Activated naive CD8-positive, alpha-beta T cell treated with anti-CD3 and anti-CD28 coated beads, Interleukin-2, amount 50 U/mL, for 24 hours (primary cell): ENCODE measurements around the gene SNX6.
A peak's percentile ranks its signal among the peaks of the same experiment; 100 is the strongest.
"Not testable (repeated sequence)": the region's sequence is repeated elsewhere in the genome, so short reads cannot be mapped to it uniquely, and the experiment has no call there.

Source experiments
- ATAC-seq: fragments of 150-1000 bp; cut with Tn5 transposase; one replicate; pipeline ENCODE4 v1.10.0; 2021
- DNase-seq: peaks from one replicate; pipeline ENCODE4 v3.0.0; 2021
- H3K27ac Mint-ChIP-seq: one replicate; pipeline ENCODE4 v1.8.0; 2021; ENCODE audit warnings: mild to moderate bottlenecking, mixed read lengths
- H3K27me3 Mint-ChIP-seq: one replicate; pipeline ENCODE4 v1.8.0; 2021; ENCODE audit warnings: mixed read lengths
- H3K36me3 Mint-ChIP-seq: one replicate; pipeline ENCODE4 v1.8.0; 2021; ENCODE audit warnings: low read depth, mixed read lengths
- H3K4me1 Mint-ChIP-seq: one replicate; pipeline ENCODE4 v1.8.0; 2021; ENCODE audit warnings: mixed read lengths
- H3K4me3 Mint-ChIP-seq: one replicate; pipeline ENCODE4 v1.8.0; 2021; ENCODE audit warnings: mild to moderate bottlenecking, moderate library complexity, mixed read lengths
- H3K9me3 Mint-ChIP-seq: one replicate; pipeline ENCODE4 v1.8.0; 2021; ENCODE audit warnings: mixed read lengths

The SNX6 gene

DNA sequence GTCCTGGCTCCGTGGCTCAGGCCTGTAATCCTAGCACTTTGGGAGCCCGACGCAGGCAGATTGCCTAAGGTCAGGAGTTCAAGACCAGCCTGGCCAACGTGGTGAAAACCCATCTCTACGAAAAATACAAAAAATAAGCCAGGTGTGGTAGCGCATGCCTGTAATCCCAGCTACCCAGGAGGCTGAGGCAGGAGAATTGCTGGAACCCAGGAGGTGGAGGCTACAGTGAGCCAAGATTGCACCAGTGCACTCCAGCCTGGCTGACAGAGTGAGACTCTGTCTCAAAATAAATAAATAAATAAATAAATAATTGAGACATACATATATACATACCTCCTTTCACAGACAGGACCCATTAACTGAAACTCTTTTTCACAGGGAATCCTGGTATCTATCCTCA, 91.9 kb downstream of the SNX6 start:
- ATAC-seq, H3K36me3 Mint-ChIP-seq, DNase-seq, H3K9me3 Mint-ChIP-seq, H3K27me3 Mint-ChIP-seq: not testable (repeated sequence)
- Mint-ChIP-seq H3K4me1 (peaks cover 43% of the 10 kb centered on the region), H3K4me3 (peak overlapping the region; percentile 98), H3K27ac (peak overlapping the region; percentile 96)

GRCh38 chr14:34537677-34538009, 92.3 kb downstream of the SNX6 start:
- peaks cover 43% of the 10 kb centered on the region for H3K4me1 Mint-ChIP-seq
- DNase-seq (no peak), ATAC-seq (no peak)
- peaks cover 10% of the 10 kb centered on the region for H3K36me3 Mint-ChIP-seq
- H3K9me3 Mint-ChIP-seq, result no peaks in the 10 kb centered on the region
- peak overlapping the region; percentile 6 for H3K4me3 Mint-ChIP-seq
- no peak overlapping the region for H3K27ac Mint-ChIP-seq
- H3K27me3 Mint-ChIP-seq, result no peaks in the 10 kb centered on the region

DNA sequence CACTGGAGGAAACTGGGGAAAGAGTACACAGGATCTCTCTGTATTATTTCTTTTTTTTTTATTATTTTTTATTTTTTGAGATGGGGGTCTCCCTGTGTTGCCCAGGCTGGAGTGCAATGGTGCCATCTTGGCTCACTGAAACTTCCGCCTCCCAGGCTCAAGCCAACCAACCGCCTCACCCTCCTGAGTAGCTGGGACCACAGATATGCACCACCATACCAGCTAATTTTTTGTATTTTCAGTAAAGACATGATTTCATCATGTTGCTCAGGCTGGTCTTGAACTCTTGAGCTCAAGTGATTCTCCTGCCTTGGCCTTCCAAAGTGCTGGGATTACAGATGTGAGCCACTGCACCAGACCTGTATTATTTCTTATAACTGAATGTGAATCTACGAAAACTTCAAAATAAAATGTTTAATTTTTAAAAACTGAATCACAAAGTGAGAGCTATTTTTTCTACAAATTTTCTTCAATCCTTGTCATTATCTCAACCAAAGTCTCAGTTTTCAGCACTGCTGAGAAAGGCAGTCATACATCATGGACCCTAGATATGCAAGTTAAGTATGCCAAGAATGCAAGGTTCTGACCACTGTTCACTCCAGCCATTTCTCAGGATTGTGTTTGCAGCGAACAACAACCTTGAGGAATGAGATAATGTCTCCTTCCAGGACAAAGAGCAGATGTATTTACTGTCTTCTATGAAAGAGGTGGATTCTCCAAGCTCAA, 92.8 kb downstream of the SNX6 start:
- Mint-ChIP-seq H3K9me3 (no peaks in the 10 kb centered on the region), H3K4me1 (peaks cover 43% of the 10 kb centered on the region), H3K36me3 (peaks cover 10% of the 10 kb centered on the region), H3K4me3 (peak overlapping the region; percentile 6), H3K27me3 (no peaks in the 10 kb centered on the region), H3K27ac (no peak overlapping the region)
- ATAC-seq (no peak), DNase-seq (no peak)

DNA sequence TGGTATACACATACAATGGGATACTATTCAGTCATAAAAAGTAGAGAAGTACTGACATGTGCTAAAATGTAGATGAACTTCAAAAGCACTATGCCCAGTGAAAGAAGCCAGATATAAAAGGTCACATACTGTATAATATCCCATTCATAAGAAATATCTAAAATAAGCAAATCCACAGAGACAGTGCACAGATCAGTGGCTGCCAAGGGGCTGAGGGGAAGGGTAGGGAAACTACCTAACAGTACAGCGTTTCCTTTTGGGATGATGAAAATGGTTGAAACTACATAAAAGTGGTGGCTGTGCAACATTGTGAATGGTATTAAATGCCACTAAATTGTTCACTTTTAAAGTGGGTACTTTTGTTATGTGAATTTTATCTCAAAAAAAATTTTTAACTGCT, 102.4 kb downstream of the SNX6 start:
- H3K36me3 Mint-ChIP-seq, result peaks cover 22% of the 10 kb centered on the region
- no peak for ATAC-seq
- H3K27ac Mint-ChIP-seq, result peak overlapping the region; percentile 27
- H3K4me1 Mint-ChIP-seq, result no peaks in the 10 kb centered on the region
- no peak overlapping the region for H3K4me3 Mint-ChIP-seq
- no peaks in the 10 kb centered on the region for H3K27me3 Mint-ChIP-seq
- no peaks in the 10 kb centered on the region for H3K9me3 Mint-ChIP-seq
- DNase-seq, result no peak

- not testable (repeated sequence) for H3K27ac Mint-ChIP-seq, ATAC-seq
- peaks cover 33% of the 10 kb centered on the region for H3K36me3 Mint-ChIP-seq
These were observed 105.7 kb downstream of the SNX6 start for GRCh38 chr14:34524216-34524615.

DNA sequence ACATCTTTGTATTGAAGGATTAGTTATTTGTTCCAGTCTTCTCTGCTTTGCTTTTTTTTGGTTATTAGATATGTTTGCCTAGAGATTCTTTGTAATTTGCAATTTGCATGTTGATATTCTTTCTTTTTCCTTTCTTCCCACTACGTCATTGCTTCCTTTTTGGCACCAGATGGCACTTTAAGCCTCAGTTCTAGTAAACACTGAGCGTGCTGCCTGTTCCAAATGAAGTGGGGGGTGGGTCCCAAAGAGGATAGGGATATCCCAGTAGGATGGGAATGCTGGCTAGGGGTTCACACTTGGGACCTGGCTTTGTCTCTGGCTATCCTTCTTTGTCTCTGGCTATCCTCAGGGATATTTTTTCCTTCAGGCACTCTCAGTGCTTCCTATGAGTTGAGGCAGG, 107.5 kb downstream of the SNX6 start:
- peaks cover 41% of the 10 kb centered on the region for H3K36me3 Mint-ChIP-seq
- ATAC-seq (no peak), DNase-seq (no peak)
- H3K27me3 Mint-ChIP-seq, result no peaks in the 10 kb centered on the region
- H3K4me1 Mint-ChIP-seq, result no peaks in the 10 kb centered on the region
- no peaks in the 10 kb centered on the region for H3K9me3 Mint-ChIP-seq
- no peak overlapping the region for H3K27ac Mint-ChIP-seq
- H3K4me3 Mint-ChIP-seq, result no peak overlapping the region

More at GRCh38 chr14:34524216-34524615, 105.7 kb downstream of the SNX6 start:
- not testable (repeated sequence) for H3K4me3 Mint-ChIP-seq, H3K27me3 Mint-ChIP-seq, DNase-seq, H3K9me3 Mint-ChIP-seq, H3K4me1 Mint-ChIP-seq

DNA sequence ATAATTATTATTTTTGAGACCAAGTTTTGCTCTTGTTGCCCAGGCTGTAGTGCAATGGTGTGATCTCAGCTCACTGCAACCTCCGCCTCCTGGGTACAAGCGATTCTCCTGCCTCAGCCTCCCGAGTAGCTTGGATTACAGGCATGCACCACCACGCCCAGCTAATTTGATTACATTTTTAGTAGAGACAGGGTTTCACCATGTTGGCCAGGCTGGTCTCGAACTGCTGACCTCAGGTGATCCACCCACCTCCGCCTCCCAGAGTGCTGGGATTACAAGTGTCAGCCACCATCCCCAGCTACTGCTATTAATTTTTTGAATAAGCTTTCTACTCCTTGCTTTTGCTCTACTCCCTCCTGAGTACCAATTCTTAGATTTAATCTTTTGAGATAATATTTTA, 108.9 kb downstream of the SNX6 start:
- not testable (repeated sequence) for ATAC-seq, H3K4me3 Mint-ChIP-seq, H3K9me3 Mint-ChIP-seq, H3K27ac Mint-ChIP-seq, H3K27me3 Mint-ChIP-seq, DNase-seq, H3K4me1 Mint-ChIP-seq
- H3K36me3 Mint-ChIP-seq, result peaks cover 44% of the 10 kb centered on the region

DNA sequence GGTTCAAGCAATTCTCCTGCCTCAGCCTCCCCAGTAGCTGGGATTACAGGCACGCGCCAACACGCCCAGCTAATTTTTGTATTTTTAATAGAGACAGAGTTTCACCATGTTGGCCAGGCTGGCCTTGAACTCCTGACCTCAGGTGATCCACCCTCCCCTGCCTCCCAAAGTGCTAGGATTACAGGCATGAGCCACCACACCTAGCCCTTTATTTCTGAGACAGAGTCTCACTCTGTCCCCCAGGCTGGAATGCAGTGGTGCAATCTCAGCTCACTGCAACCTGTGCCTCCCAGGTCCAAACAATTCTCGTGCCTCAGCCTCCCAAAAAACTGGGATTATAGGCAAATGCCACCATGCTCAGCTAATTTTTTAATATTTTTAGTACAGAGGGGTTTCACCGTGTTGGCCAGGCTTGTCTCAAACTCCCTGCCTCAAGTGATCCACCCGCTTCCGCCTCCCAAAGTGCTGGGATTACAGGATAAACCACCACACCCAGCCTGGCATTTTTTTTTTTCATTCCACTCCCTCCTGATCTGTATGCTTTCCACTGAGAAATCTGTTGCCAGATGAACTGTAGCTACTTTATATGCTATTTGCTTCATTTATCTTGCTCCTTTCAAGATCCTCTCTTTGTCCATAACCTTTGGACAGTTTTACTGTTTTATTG, 109.5 kb downstream of the SNX6 start:
- not testable (repeated sequence) for H3K9me3 Mint-ChIP-seq, H3K27ac Mint-ChIP-seq, H3K4me3 Mint-ChIP-seq, ATAC-seq, H3K4me1 Mint-ChIP-seq, DNase-seq, H3K27me3 Mint-ChIP-seq
- peaks cover 49% of the 10 kb centered on the region for H3K36me3 Mint-ChIP-seq
